Natural killer cell treated with Interleukin-12 subunit alpha and Interleukin-12 subunit beta and Interleukin-15 and Interleukin-18, amount 100 ng/mL, for 72 hours (primary cell): ENCODE results near the gene RABL6. TPM values are rescaled to one million over a fixed set of nuclear protein-coding genes. Genes with fewer than 3 reads are reported as not detected.
"Not testable (repeated sequence)": the region's sequence is repeated elsewhere in the genome, so short reads cannot be mapped to it uniquely, and the experiment has no call there.

Experiments
- ATAC-seq, 2 donors: fragments of 150-1000 bp; cut with Tn5 transposase in 1 of 2; sonication (Bioruptor Pico), chemical (Tn5 transposase) in 1 of 2; 2 replicates each; pipeline ENCODE4 v1.10.0; 2021
- DNase-seq: peaks from one replicate; pipeline ENCODE4 v3.0.0; 2022; ENCODE audit warnings: low spot score
- H3K27ac Mint-ChIP-seq, 2 donors: 1 replicate in 1 of 2; 2 replicates in 1 of 2; pipeline ENCODE4 v1.8.0; 2022; ENCODE audit warnings: mixed read lengths in 2 of 2, mild to moderate bottlenecking in 1 of 2, moderate library complexity in 1 of 2
- H3K27me3 Mint-ChIP-seq, 2 donors: 1 replicate in 1 of 2; 2 replicates in 1 of 2; pipeline ENCODE4 v1.8.0; 2022; ENCODE audit warnings: mixed read lengths in 2 of 2
- H3K36me3 Mint-ChIP-seq: one replicate; pipeline ENCODE4 v1.8.0; 2022; ENCODE audit warnings: mixed read lengths
- H3K4me1 Mint-ChIP-seq, 2 donors: 1 replicate in 1 of 2; 2 replicates in 1 of 2; pipeline ENCODE4 v1.8.0; 2022; ENCODE audit warnings: low read depth in 2 of 2, mixed read lengths in 2 of 2, mild to moderate bottlenecking in 1 of 2
- H3K4me3 Mint-ChIP-seq: one replicate; pipeline ENCODE4 v1.8.0; 2022; ENCODE audit warnings: mixed read lengths
- H3K9me3 Mint-ChIP-seq: 2 replicates; pipeline ENCODE4 v1.8.0; 2022; ENCODE audit warnings: mixed read lengths
- total RNA-seq, 2 donors: library from RNA; stranded (reverse); gene quantifications; one replicate each; pipeline ENCODE4 v1.2.3, GENCODE V29; 2022

The RABL6 gene
- total RNA-seq, result 100 to 1,000 TPM in 1 of 2 donors, 10 to 100 TPM in 1; 74.1 to 151 TPM

DNA sequence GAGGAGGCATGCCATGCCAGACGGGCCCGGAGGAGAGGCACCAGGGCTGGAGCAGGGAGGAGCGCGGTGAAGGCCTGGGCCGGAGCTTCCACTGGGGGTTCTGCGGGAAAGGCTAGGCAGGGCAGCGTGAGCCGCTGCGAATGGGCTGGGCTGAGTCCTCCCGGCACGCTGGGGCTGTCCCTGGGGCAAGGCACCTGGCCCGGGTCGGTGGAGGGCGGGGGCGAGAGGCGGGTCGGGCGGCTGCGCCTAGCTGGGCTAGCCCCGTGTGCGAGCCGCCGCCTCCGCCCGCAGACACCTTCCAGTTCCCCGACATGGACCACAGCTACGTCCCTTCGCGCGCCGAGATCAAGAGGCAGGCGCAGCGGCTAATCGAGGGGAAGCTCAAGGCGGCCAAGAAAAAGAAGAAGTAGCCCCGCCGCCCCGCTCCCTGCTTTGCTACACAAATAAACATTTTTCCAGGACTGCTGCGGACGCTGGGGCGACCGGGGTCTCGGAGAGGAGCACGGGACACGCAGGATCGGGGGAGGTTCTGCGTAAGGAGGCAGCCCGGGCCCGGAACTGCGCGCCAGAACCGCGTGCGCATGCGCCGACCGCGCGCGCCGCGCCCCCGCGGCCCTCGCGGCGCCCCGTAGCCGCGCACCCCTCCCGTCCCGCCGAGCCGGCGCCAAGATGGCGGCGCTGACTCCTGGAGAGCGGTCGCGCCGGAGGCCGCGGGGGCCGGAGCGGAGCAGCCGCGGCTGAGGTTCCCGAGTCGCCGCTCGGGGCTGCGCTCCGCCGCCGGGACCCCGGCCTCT is at the start of gene RABL6:
RABL6 (plus strand) TSS at position 668 of the 794 bp plus-strand sequence. CDS start 249 bp downstream, outside the sequence.
- peak within 1 kb of the TSS; percentile 77 to 79 for H3K27ac Mint-ChIP-seq
- H3K4me1 Mint-ChIP-seq, result peaks cover 13 to 19% of the 10 kb centered on the region in 2 donors
- H3K9me3 Mint-ChIP-seq, result no peaks in the 10 kb centered on the region
- peak; percentile 92 to 95 for ATAC-seq
- DNase-seq, result peak; percentile 88
- H3K36me3 Mint-ChIP-seq, result no peaks in the 10 kb centered on the region
- H3K27me3 Mint-ChIP-seq, result no peaks in the 10 kb centered on the region
- peak within 1 kb of the TSS; percentile 91 for H3K4me3 Mint-ChIP-seq

GRCh38 chr9:136759001-136759400 is 48.7 kb upstream of the RABL6 start:
- no peaks in the 10 kb centered on the region for H3K4me1 Mint-ChIP-seq
- H3K4me3 Mint-ChIP-seq, result no peak overlapping the region
- no peak overlapping the region for H3K27ac Mint-ChIP-seq
- peaks cover 3% of the 10 kb centered on the region for H3K9me3 Mint-ChIP-seq
- H3K36me3 Mint-ChIP-seq, result no peaks in the 10 kb centered on the region
- DNase-seq, result no peak
- no peaks in the 10 kb centered on the region for H3K27me3 Mint-ChIP-seq
- no peak for ATAC-seq

DNA sequence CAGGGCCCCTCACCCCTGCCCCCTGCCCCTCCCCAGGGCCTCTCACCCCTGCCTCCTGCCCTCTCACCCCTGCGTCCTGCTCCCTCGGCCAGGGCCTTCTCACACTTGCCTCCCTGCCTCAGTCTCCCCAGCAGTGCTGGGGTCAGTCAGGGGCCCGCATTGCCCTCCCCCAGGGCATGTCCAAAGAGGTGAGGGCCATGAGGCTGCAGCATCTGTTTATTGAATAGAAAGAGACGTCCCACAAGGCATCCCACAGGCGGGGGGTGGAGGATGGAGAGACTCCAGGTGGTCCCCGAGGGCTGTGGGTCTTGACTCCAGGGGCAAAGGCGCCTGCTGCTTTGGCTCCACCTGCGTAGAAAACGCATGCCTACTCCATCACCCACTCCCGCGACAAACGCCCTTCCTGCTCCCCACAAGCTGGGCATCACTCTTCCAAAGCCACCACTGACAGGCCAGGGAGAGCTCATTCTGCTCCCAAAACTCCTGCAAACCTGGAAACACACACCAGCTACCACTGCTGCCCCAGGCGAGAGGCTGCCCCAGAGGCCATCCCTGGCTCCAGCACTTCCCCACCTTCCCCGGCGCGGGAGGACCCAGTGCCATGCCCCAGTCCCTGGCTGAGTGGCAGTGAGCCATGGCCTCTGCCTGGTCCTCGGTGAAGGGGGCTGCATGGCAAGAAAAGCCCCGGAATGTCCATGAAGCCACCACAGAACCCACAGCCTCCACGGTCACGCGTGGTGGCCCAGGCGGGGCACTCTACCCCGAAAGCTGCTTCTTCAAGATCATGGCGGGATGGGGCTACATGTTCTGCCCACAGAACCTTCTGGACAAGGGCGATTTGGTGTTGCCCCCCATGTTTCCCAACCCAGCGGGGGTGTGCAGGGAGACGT is 48.1 kb upstream of the RABL6 start:
- ATAC-seq, result no peak
- H3K27ac Mint-ChIP-seq, result no peak overlapping the region
- H3K9me3 Mint-ChIP-seq, result peaks cover 3% of the 10 kb centered on the region
- H3K36me3 Mint-ChIP-seq, result no peaks in the 10 kb centered on the region
- H3K27me3 Mint-ChIP-seq, result no peaks in the 10 kb centered on the region
- no peak overlapping the region for H3K4me3 Mint-ChIP-seq
- H3K4me1 Mint-ChIP-seq, result no peaks in the 10 kb centered on the region
- DNase-seq, result no peak

- Mint-ChIP-seq H3K27me3 (no peaks in the 10 kb centered on the region), H3K4me1 (no peaks in the 10 kb centered on the region), H3K4me3 (no peak overlapping the region), H3K36me3 (no peaks in the 10 kb centered on the region), H3K9me3 (peaks cover 3% of the 10 kb centered on the region), H3K27ac (no peak overlapping the region)
- no peak for ATAC-seq
- no peak for DNase-seq
These were observed 47.3 kb upstream of the RABL6 start for GRCh38 chr9:136760424-136760823.

GRCh38 chr9:136760834-136761544 is 46.8 kb upstream of the RABL6 start:
- not testable (repeated sequence) for DNase-seq, H3K4me3 Mint-ChIP-seq, H3K27me3 Mint-ChIP-seq, ATAC-seq, H3K9me3 Mint-ChIP-seq, H3K27ac Mint-ChIP-seq, H3K4me1 Mint-ChIP-seq, H3K36me3 Mint-ChIP-seq

DNA sequence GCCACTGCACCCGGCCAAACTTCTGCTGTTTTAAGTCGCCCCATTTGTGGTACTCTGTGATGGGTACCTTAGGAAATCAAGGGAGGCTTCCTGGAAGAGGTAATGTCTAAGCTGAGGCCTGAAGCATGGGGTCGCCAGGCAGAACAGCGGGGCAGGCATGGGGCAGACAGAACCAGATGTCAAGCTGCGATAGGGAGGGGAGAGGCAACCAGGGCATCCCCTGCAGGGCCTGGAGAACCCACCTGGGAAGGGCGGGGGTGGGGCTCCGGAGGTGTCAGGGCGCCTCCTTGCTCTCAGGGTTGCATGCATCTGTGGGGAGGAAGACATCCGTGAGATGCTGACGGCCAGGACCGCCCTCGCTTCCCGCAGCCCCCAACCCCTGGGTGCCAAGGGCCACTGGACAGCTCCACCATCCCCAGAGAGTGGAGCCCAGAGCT is 46.2 kb upstream of the RABL6 start:
- Mint-ChIP-seq H3K4me1 (no peaks in the 10 kb centered on the region), H3K36me3 (no peaks in the 10 kb centered on the region), H3K4me3 (no peak overlapping the region), H3K27ac (no peak overlapping the region), H3K27me3 (no peaks in the 10 kb centered on the region), H3K9me3 (no peaks in the 10 kb centered on the region)
- DNase-seq (no peak), ATAC-seq (no peak)

- Mint-ChIP-seq H3K36me3 (no peaks in the 10 kb centered on the region), H3K27me3 (peaks cover 0 to 5% of the 10 kb centered on the region in 2 donors), H3K4me3 (no peak overlapping the region), H3K27ac (no peak overlapping the region), H3K9me3 (no peaks in the 10 kb centered on the region), H3K4me1 (peaks cover 0 to 4% of the 10 kb centered on the region in 2 donors)
- ATAC-seq (no peak), DNase-seq (no peak)
These were observed 45.5 kb upstream of the RABL6 start for GRCh38 chr9:136762221-136762691.

DNA sequence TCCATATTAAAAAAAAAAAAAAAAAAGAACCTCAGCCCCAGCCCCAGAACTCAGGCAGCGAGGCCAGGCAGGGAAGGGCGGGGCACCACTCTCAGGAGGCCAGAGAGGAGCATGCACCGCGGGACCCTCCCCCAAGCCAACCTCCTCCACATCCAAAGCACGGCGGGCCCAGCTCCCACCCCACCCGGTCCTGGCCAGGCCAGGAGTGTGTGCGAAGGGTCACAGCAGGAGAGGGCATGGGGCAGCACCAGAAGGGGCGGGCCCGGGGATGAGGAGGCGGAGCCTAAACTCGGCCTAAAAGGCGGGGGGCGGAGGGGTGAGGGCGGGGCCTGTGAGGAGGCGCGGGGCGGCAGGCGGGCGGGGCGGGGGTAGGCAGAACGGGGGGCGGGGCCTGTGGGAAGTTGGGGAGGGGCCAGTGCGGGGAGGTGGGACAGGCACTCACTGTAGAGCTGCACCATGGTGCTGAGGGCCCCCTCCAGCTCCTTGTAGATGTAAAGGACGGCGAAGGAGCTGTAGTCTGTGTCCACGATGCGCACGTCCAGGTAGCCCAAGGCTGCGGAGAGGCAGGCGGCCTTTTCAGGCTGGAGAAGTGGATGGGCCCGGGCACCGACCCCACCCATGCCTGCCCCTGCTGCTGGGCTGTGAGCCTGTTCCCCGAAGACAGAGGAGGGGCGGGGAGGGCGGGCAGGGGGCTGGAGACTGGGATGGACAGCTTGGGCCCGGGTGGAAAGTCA is 44.7 kb upstream of the RABL6 start:
- no peaks in the 10 kb centered on the region for H3K9me3 Mint-ChIP-seq
- H3K36me3 Mint-ChIP-seq, result no peaks in the 10 kb centered on the region
- H3K4me3 Mint-ChIP-seq, result no peak overlapping the region
- DNase-seq, result no peak
- H3K27ac Mint-ChIP-seq, result no peak overlapping the region
- peaks cover 0 to 10% of the 10 kb centered on the region in 2 donors for H3K27me3 Mint-ChIP-seq
- peak in 1 of 2 donors; percentile 53 for ATAC-seq
- peaks cover 0 to 4% of the 10 kb centered on the region in 2 donors for H3K4me1 Mint-ChIP-seq

DNA sequence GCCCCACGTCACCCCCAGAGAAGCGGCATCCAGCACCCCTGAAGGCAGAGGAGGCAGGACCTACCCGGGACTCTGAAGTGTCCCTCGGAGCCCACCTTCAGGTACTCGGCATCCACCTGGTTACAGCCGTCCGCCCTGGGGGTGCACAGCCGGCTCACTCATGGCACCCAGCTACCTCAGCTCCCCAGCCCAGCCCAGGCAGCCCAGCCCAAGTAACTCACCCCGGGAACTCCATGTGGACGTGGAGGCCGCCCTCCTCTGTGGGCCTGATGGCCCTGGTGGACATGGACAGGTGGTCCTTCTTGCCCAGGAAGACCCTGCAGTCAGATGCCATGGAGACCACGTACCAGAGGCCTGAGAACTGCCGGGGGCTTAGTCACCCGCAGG is 44.1 kb upstream of the RABL6 start:
- H3K4me1 Mint-ChIP-seq, result peaks cover 0 to 4% of the 10 kb centered on the region in 2 donors
- no peaks in the 10 kb centered on the region for H3K36me3 Mint-ChIP-seq
- peaks cover 0 to 10% of the 10 kb centered on the region in 2 donors for H3K27me3 Mint-ChIP-seq
- ATAC-seq (no peak), DNase-seq (no peak)
- no peaks in the 10 kb centered on the region for H3K9me3 Mint-ChIP-seq
- no peak overlapping the region for H3K27ac Mint-ChIP-seq
- no peak overlapping the region for H3K4me3 Mint-ChIP-seq

GRCh38 chr9:136764301-136764891 is 43.4 kb upstream of the RABL6 start, which contains the start of gene LCN15:
Gene LCN15, minus strand, starts transcription at chr9:136764518. Its CDS starts 30 bp downstream, at chr9:136764488.
- Mint-ChIP-seq H3K4me3 (no peak within 1 kb of the TSS), H3K9me3 (no peaks in the 10 kb centered on the region), H3K27me3 (peaks cover 0 to 10% of the 10 kb centered on the region in 2 donors), H3K4me1 (peaks cover 0 to 4% of the 10 kb centered on the region in 2 donors), H3K36me3 (no peaks in the 10 kb centered on the region), H3K27ac (no peak within 1 kb of the TSS)
- ATAC-seq (no peak), DNase-seq (no peak)

GRCh38 chr9:136765041-136765440 is 42.7 kb upstream of the RABL6 start:
- no peaks in the 10 kb centered on the region for H3K9me3 Mint-ChIP-seq
- DNase-seq, result no peak
- ATAC-seq, result no peak
- H3K4me3 Mint-ChIP-seq, result no peak overlapping the region
- no peaks in the 10 kb centered on the region for H3K36me3 Mint-ChIP-seq
- peaks cover 0 to 4% of the 10 kb centered on the region in 2 donors for H3K4me1 Mint-ChIP-seq
- H3K27ac Mint-ChIP-seq, result no peak overlapping the region
- H3K27me3 Mint-ChIP-seq, result peaks cover 0 to 10% of the 10 kb centered on the region in 2 donors

- not testable (repeated sequence) for ATAC-seq, H3K9me3 Mint-ChIP-seq, H3K27ac Mint-ChIP-seq, H3K4me1 Mint-ChIP-seq, DNase-seq, H3K36me3 Mint-ChIP-seq, H3K4me3 Mint-ChIP-seq
- H3K27me3 Mint-ChIP-seq, result peaks cover 0 to 10% of the 10 kb centered on the region in 2 donors
These were observed 41.9 kb upstream of the RABL6 start for GRCh38 chr9:136765745-136766409.
